MCF 10A (cell line): ENCODE data around the gene ENPP5. TPM values are rescaled to one million over a fixed set of nuclear protein-coding genes. Genes with fewer than 3 reads are reported as not detected.

ENCODE experiments used
- BruUV-seq: library from RNA; stranded (reverse); fragments of 400-500 nt; replicated peaks from 2 replicates; lab custom pipeline; 2021; lab: Mats Ljungman, UMichigan
- CTCF ChIA-PET: fragments of 300-600 bp; sonication (Branson Sonifier 250); formaldehyde crosslinking; extraction: SDS; loops from one replicate; lab custom pipeline; 2021; ENCODE audit warnings: antibody characterized with exemption, inconsistent platforms; lab: Yijun Ruan, JAX
- POLR2A ChIA-PET: fragments of 300-600, 350-650 bp; sonication (Branson Sonifier 250); formaldehyde crosslinking; extraction: SDS; loops from one replicate; lab custom pipeline; 2020; ENCODE audit warnings: antibody characterized with exemption, inconsistent platforms; lab: Yijun Ruan, JAX
- DNase-seq: peaks from one replicate; pipeline ENCODE4 v3.0.0-alpha.2; 2018; ENCODE audit not compliant: unreplicated experiment
- H3K27ac Mint-ChIP-seq: one replicate; pipeline ENCODE4 v1.8.0; 2022; ENCODE audit warnings: mild to moderate bottlenecking, low read depth, mixed read lengths; ENCODE audit not compliant: unreplicated experiment
- H3K27me3 Mint-ChIP-seq: one replicate; pipeline ENCODE4 v1.8.0; 2022; ENCODE audit warnings: mixed read lengths; ENCODE audit not compliant: insufficient read depth, unreplicated experiment
- H3K36me3 Mint-ChIP-seq: one replicate; pipeline ENCODE4 v1.8.0; 2022; ENCODE audit warnings: mild to moderate bottlenecking, moderate library complexity, mixed read lengths; ENCODE audit not compliant: insufficient read depth, unreplicated experiment
- H3K4me1 Mint-ChIP-seq: one replicate; pipeline ENCODE4 v1.8.0; 2022; ENCODE audit warnings: mixed read lengths; ENCODE audit not compliant: insufficient read depth, unreplicated experiment
- H3K4me3 Mint-ChIP-seq: one replicate; pipeline ENCODE4 v1.8.0; 2022; ENCODE audit warnings: mild to moderate bottlenecking, moderate library complexity, mixed read lengths; ENCODE audit not compliant: unreplicated experiment
- H3K9me3 Mint-ChIP-seq: one replicate; pipeline ENCODE4 v1.8.0; 2022; ENCODE audit warnings: mixed read lengths; ENCODE audit not compliant: unreplicated experiment
- intact Hi-C: fragments of 100-400 bp; cut with micrococcal nuclease; formaldehyde crosslinking; loops from 2 replicates; pipeline ENCODE4 v1.14.1; 2022
- total RNA-seq: library from RNA; stranded (reverse); gene quantifications from 2 replicates; pipeline ENCODE4 v1.2.3, GENCODE V29; 2022
- TF ChIP-seq, protein P1 (sequence below): fragments of 200-600 bp; IDR thresholded peaks from one replicate; pipeline ENCODE4 v1.8.0; 2022; ENCODE audit warnings: antibody characterized with exemption, mild to moderate bottlenecking; ENCODE audit not compliant: unreplicated experiment

ENPP5 gene
- total RNA-seq, 1 experiment from 2014 or later, result 0.07 TPM

DNA sequence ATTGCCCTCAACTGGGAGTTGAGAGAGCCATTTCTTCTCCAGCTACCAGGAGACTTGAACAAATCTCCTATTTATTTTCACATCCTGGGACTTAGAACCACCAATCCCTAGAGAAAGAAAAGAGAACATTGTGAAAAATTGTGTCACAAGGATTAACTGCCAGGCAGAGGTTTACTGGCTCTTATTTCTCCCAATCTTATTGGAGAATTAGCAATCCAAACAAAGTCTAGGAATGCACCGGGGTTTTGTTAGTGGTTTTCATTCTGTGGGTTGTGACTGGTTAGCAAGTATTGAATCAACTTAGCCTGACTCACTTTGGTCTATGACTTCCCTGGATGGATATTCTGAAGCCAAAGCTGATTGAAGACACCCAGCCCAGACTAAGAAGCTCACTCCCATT lies 21.2 kb upstream of the ENPP5 start:
- H3K9me3 Mint-ChIP-seq, result no peaks in the 10 kb centered on the region
- H3K36me3 Mint-ChIP-seq, result no peaks in the 10 kb centered on the region
- intact Hi-C loops, result no loop called here
- peak; percentile 51 for DNase-seq
- CTCF ChIA-PET, result no interaction called here
- no TSS peak for BruUV-seq
- no peaks in the 10 kb centered on the region for H3K27me3 Mint-ChIP-seq
- TF ChIP-seq, protein P1, sequence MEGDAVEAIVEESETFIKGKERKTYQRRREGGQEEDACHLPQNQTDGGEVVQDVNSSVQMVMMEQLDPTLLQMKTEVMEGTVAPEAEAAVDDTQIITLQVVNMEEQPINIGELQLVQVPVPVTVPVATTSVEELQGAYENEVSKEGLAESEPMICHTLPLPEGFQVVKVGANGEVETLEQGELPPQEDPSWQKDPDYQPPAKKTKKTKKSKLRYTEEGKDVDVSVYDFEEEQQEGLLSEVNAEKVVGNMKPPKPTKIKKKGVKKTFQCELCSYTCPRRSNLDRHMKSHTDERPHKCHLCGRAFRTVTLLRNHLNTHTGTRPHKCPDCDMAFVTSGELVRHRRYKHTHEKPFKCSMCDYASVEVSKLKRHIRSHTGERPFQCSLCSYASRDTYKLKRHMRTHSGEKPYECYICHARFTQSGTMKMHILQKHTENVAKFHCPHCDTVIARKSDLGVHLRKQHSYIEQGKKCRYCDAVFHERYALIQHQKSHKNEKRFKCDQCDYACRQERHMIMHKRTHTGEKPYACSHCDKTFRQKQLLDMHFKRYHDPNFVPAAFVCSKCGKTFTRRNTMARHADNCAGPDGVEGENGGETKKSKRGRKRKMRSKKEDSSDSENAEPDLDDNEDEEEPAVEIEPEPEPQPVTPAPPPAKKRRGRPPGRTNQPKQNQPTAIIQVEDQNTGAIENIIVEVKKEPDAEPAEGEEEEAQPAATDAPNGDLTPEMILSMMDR, result no peak
- POLR2A ChIA-PET, result no interaction called here
- H3K4me3 Mint-ChIP-seq, result no peak overlapping the region
- H3K27ac Mint-ChIP-seq, result no peak overlapping the region
- no peaks in the 10 kb centered on the region for H3K4me1 Mint-ChIP-seq

DNA sequence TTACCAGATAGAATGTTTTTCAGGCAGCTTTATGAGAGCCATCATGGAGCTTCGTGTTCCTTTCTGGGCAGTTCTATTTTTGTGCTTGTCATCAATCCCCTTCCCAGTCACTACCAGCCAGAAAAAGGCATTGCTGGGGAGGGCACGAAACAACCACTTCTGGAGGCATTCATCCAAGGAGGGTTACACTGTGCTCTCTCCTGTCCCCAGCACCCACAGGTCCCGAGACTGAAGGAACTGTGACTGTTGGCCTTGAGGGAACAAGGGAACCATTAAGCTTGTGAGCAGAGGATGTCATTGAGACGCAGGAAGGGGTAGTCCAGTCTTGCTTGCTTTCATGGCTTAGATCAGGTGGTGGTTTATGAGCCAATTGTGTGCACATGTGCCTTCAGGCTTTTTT lies 20.1 kb upstream of the ENPP5 start:
- no peak overlapping the region for H3K4me3 Mint-ChIP-seq
- H3K4me1 Mint-ChIP-seq, result no peaks in the 10 kb centered on the region
- no TSS peak for BruUV-seq
- H3K27ac Mint-ChIP-seq, result no peak overlapping the region
- CTCF ChIA-PET, result interaction anchor here (0.8 kb wide), 1 partner anchor 30 kb away, joined by 3 read pairs; no protein-coding TSS in a partner anchor
- intact Hi-C loops, result no loop called here
- TF ChIP-seq, protein P1, result no peak
- DNase-seq, result no peak
- no peaks in the 10 kb centered on the region for H3K36me3 Mint-ChIP-seq
- H3K9me3 Mint-ChIP-seq, result no peaks in the 10 kb centered on the region
- no peaks in the 10 kb centered on the region for H3K27me3 Mint-ChIP-seq
- POLR2A ChIA-PET, result interaction anchor here (0.6 kb wide), 1 partner anchor 349 kb away, joined by 3 read pairs; no protein-coding TSS in a partner anchor

DNA sequence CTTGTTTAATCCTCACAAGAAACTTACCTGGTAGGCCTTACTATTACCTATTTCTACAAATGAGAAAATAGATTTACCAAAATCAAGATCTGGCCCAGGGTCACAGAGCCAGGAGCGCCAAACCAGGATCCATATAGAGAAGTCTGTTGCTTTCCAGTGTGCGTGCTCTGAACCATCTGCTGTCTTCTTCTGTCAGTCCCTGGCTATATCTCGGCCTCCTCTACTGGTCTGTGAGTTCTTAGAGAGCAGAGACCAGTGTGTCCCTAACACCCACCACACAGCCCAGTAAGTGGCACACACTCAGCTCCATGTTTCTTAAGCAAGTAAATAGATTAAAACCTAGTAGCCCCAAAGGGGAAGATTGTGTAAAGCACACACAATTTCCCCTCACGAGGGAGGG lies 18.9 kb upstream of the ENPP5 start:
- no peaks in the 10 kb centered on the region for H3K9me3 Mint-ChIP-seq
- no peaks in the 10 kb centered on the region for H3K4me1 Mint-ChIP-seq
- no peak overlapping the region for H3K27ac Mint-ChIP-seq
- BruUV-seq, result no TSS peak
- no peaks in the 10 kb centered on the region for H3K36me3 Mint-ChIP-seq
- DNase-seq, result no peak
- no peaks in the 10 kb centered on the region for H3K27me3 Mint-ChIP-seq
- CTCF ChIA-PET, result no interaction called here
- no peak overlapping the region for H3K4me3 Mint-ChIP-seq
- intact Hi-C loops, result no loop called here
- POLR2A ChIA-PET, result no interaction called here
- TF ChIP-seq, protein P1, result no peak

DNA sequence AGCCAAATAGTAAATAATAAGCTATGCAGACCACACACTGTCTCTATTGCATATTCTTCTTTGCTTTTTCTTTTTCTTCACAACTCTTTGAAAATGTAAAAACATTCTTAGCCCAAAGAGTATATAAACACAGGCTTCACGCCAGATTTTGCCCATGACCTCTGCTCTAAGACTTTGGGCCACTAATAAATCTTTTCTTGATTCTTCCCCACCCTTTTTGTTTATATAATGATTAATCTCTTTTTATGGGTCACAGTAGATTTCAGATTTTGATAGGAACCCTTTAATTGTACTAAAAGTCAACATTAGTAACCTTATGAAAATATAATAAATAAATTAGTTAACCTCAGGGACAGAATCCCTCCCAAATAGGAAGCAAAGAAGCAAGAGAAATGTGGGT lies 15.8 kb upstream of the ENPP5 start:
- BruUV-seq, result no TSS peak
- Mint-ChIP-seq H3K36me3 (no peaks in the 10 kb centered on the region), H3K4me3 (no peak overlapping the region), H3K4me1 (peaks cover 6% of the 10 kb centered on the region), H3K27ac (no peak overlapping the region), H3K9me3 (no peaks in the 10 kb centered on the region), H3K27me3 (no peaks in the 10 kb centered on the region)
- intact Hi-C loops, result no loop called here
- ChIA-PET POLR2A (no interaction called here), CTCF (interaction anchor here (1.1 kb wide), 1 partner anchor 223 kb away, joined by 4 read pairs; no protein-coding TSS in a partner anchor)
- DNase-seq, result peak; percentile 25
- TF ChIP-seq, protein P1, result no peak
